ENCODE results near the gene TRAPPC3.

Gene TRAPPC3

GRCh38 chr1:36125129-36125991 lies 23.9 kb downstream of the TRAPPC3 start, which contains the start of gene COL8A2:
TSS of gene COL8A2 (minus strand) at chr1:36125222. CDS start at chr1:36100242, 24,980 bp downstream.
- no peak for DNase-seq

GRCh38 chr1:36124404-36125128 lies 24.7 kb downstream of the TRAPPC3 start:
- DNase-seq, result no peak

- DNase-seq, result no peak
Observed at GRCh38 chr1:36123356-36123755, 25.9 kb downstream of the TRAPPC3 start.

GRCh38 chr1:36122062-36123030 lies 26.9 kb downstream of the TRAPPC3 start:
- no peak for DNase-seq

DNA sequence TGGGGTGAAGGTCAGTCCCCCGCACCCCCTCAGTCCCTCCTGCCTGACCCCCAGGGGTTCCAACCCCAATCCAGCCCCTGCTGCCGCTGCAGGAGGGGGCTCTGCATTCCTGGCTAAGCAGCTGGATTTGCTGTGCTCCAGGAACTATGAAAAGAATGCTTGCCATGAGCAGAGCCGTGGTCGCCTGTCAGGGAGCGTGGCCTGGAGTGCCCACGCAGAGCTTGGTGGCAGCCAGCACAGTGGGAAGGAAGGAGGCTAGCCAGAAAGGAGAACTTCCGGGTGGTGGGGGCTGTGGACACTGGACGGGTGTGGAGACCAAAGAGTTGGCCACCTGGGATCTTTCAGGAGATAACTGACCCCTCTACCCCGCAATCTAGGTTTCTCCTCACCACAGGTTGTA lies 29.8 kb downstream of the TRAPPC3 start:
- no peak for DNase-seq

DNA sequence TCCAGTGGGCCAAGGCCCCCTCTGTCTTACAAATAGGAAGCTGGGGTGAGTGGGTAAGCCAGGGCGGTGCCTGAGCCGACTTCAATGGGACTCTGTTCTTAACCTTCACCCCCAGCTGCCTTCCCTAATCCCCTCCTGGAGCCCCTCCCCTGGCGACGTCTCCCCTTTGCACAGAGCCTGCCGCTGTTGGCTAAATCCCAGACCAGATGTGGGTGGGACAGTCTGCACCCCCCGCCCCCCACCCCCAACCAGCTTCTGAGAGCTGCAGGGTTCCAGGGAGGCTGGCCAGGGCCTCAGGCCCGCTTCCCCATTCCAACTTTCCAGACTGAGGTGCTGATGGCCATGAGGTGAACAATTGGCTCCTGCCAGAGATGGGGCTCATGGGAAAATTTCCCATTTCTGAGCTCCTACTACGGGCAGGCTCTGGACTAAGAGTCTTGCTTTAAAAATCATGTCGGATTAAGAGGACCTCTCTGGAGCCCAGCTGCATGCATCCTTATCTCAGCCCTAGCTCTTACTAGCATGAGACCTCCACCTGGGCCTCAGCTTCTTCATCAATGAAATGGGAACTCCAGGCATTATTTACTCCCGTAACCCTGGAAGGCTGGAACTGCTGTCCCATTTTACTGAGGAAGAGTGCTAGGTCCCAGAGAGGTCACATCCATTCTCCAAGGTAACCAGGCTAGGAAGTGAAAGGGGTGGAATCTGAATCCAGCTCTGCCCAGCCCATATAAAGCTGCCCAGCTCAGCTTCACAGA lies 30.7 kb downstream of the TRAPPC3 start:
- no peak for DNase-seq

DNA sequence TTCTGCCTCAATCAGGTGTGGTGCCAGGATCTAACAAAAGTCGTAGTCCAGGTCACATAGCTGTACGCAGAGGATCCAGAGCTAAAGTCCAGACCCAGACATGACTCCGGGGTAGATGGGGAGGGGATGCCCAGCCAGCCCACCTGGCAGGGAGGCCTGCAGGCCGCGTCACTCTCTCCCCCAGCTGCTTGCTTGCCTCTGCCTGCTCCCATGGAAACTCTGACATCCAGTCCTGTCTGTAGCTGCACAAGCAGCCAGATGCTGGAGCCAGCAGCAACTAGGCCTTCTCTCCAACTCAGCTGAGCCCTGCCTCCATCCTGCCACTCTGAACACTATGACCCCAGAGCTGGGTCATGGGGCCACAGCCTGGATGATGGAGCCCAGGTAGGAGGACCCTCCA lies 32.4 kb downstream of the TRAPPC3 start:
- no peak for DNase-seq

GRCh38 chr1:36115931-36116330 lies 33.4 kb downstream of the TRAPPC3 start:
- DNase-seq, result no peak

DNA sequence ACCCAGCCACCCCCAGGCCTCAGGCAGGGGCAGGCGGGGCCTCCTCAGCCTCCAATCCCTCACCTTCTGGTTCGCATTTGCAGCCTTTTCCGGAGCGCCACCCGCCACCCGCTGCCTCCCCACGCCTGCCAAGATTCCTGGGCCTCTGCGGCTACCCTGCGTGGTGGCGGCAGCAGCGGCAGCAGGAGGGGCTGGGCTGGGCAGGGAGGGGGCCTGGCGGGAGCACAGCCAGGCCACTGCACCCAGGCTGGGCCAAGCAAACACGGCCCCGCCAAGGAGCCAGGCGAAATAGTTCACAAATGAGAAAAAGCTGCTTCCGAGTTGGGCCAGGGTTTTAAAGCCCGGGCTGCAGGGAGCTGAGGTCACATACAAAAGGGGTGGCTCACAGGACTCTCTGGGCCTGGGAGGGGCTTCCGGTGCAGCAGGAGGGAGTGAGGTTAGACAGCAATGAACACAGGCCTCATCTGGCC lies 34.1 kb downstream of the TRAPPC3 start:
- DNase-seq, result no peak

DNA sequence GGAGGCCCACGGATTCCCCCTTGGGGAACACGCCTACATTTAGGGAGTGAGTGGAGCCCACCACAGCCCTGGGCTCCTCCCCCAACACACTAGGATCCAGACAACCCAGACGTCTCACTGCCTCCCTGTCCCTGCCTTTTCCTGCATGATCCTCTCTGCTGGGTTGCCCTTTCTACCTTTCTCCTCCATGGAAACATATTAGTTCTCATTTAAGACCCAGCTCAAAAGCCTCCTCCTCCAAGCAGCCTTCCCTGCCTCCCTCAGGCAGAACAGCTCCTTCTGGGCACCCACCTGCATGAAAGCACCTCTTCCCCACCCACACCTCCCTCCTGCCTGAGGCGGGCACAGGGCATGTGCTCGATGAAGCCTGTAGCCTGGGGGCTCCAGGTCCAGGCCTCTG lies 34.9 kb downstream of the TRAPPC3 start:
- DNase-seq, result no peak

- DNase-seq, result no peak
Observed at GRCh38 chr1:36112823-36113222, 36.5 kb downstream of the TRAPPC3 start.

GRCh38 chr1:36111151-36111550 lies 38.1 kb downstream of the TRAPPC3 start:
- no peak for DNase-seq

DNA sequence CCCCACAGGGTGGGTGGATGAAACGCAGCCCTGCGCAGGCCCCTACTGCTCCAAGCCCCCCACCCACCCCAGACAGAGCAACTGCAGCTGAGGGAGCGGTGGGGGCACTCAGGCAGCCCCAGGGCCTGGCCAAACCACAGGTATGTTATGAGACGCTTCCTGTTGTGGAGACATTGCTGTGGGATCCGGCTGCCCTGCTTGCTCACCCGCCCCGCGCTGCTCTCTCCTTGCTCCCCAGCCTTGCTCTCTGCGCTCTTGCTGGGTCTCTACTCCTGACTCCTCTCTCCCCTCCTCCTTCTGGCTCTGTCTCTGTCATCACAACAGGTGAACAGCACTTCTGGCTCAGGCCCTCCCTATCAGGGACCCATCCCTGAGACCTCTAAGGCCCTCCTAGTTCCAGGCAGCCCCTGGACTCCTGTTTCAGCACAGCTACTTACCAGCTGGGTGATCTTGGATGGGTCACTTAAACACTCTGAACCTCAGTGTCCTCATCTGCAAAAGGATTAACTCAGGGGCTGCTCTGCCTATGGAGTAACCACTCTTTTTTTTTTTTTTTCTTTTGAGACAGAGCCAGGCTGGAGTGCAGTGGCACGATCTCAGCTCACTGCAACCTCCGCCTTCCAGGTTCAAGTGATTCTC lies 40.1 kb downstream of the TRAPPC3 start:
- peak in 1 of 2 donors; percentile 30 for DNase-seq

- no peak for DNase-seq
Observed at GRCh38 chr1:36108314-36108713, 41.0 kb downstream of the TRAPPC3 start.

DNA sequence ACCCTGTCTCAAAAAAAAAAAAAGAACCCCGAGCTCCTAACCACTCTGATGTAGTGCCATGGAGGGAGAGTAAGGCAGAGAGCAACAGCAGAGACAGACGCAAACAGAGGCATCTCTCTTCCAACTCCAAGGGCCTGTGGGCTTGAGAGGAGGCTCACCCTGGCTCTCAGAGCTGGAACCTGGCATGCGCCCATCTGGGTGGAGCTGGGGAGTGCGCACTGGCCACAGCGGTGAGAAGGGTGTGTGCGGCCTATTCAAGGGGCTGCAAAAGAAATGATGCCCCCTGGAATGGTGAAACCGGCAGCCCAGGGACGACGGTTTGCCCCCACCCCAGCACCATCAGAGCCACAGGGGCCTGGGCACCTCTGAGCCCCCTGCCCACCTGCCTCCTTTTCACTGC lies 41.9 kb downstream of the TRAPPC3 start:
- no peak for DNase-seq

DNA sequence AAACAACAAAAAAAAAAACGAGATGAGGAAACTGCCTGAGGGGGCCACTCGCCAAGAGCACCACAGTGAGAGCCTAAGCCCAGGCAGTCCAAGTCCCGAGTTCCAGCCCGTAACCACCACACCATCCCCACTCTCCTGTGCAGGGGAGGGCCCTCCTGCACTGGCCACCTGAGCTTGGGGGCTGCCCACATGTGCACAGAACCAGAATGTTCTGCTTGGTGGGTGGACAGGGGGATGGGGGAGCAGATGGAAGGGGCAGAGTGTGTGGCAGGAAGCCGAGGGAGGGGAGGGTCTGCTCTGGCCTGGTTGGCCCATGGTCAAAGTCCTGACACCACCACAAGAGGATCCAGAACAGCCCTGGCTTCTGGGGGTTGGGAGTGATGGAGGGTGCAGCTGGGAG lies 43.0 kb downstream of the TRAPPC3 start:
- DNase-seq, result no peak

- DNase-seq, result no peak
Observed at GRCh38 chr1:36101546-36101945, 47.7 kb downstream of the TRAPPC3 start.

DNA sequence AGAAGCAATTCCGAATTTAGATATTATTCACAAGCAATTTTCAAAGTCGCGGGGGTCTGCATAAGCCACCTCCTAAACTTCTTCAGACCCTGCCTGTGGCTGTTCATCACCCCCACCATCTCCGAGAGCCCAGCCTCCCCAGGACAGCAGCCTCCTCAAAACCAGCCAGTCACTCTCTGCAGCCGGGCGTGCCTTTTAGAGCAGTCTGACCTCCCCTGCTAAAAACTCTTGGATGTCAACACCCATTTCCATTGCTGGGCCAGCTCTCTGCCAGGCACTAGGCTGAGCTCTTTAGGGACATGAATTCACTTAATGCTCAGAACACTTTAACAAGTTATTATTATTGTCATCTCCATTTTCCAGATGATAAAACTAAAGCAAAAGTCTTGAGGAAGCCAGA lies 48.9 kb downstream of the TRAPPC3 start:
- no peak for DNase-seq

- DNase-seq, result peak; percentile 83
Observed at GRCh38 chr1:36099681-36100341, 49.5 kb downstream of the TRAPPC3 start.

GRCh38 chr1:36098650-36099365 lies 50.5 kb downstream of the TRAPPC3 start:
- DNase-seq, result no peak
